Right ventricle myocardium superior (tissue), 1 donor: ENCODE data around the gene LRRC37A. TPM values are rescaled to one million over a fixed set of nuclear protein-coding genes. Genes with fewer than 3 reads are reported as not detected.
"Not testable (repeated sequence)": the region's sequence is repeated elsewhere in the genome, so short reads cannot be mapped to it uniquely, and the experiment has no call there.

Source experiments
- ATAC-seq: fragments of 200-7000 bp; cut with Tn5 transposase; one replicate; pipeline ENCODE4 v1.9.1; 2020; ENCODE audit warnings: mild to moderate bottlenecking; ENCODE audit not compliant: poor library complexity
- DNase-seq: peaks from one replicate; pipeline ENCODE4 v3.0.0-alpha.2; 2020
- intact Hi-C: fragments of 100-400 bp; cut with DNase I; formaldehyde crosslinking; loops from one replicate; pipeline ENCODE4 v1.11.2; 2022
- long read RNA-seq: library from polyadenylated mRNA; unstranded; transcript quantifications from one replicate; pipeline ENCODE4 v2.0.0, GENCODE V29; 2021
- total RNA-seq: library from RNA; stranded (reverse); fragmentation: NEBNext Ultra II Directional; extraction: Animal tissue kit (Norgen Biotek cat#: 25700); gene quantifications from one replicate; pipeline ENCODE4 v1.2.1, GENCODE V29; 2021
- donor health status: DM: no; HTN: yes; CAD: no; lungs with severe emphysema.

Gene LRRC37A
- total RNA-seq = 1.3 TPM
- long read RNA-seq = 0 reads

GRCh38 chr17:46294831-46295230 lies at the start of gene LRRC37A:
TSS of gene LRRC37A (plus strand) at chr17:46295131. CDS start at chr17:46295134, 3 bp downstream.
- DNase-seq, intact Hi-C loops, ATAC-seq: not testable (repeated sequence)

GRCh38 chr17:46249153-46249552 lies 45.8 kb upstream of the LRRC37A start:
- ATAC-seq, DNase-seq, intact Hi-C loops: not testable (repeated sequence)

GRCh38 chr17:46252804-46253203 lies 42.1 kb upstream of the LRRC37A start:
- intact Hi-C loops, ATAC-seq: not testable (repeated sequence)

GRCh38 chr17:46253722-46254121 lies 41.2 kb upstream of the LRRC37A start:
- intact Hi-C loops, ATAC-seq: not testable (repeated sequence)
- peak; percentile 66 for DNase-seq

More at GRCh38 chr17:46252804-46253203, 42.1 kb upstream of the LRRC37A start:
- DNase-seq = not testable (repeated sequence)

- ATAC-seq, DNase-seq, intact Hi-C loops: not testable (repeated sequence)
Observed at GRCh38 chr17:46254215-46254614, 40.7 kb upstream of the LRRC37A start.

- DNase-seq, intact Hi-C loops, ATAC-seq: not testable (repeated sequence)
Observed at GRCh38 chr17:46256369-46256768, 38.6 kb upstream of the LRRC37A start.

GRCh38 chr17:46259845-46260661 lies 34.9 kb upstream of the LRRC37A start:
- DNase-seq (peak; percentile 51), ATAC-seq (peak; percentile 85)
- intact Hi-C loops = not testable (repeated sequence)

GRCh38 chr17:46262271-46262670 lies 32.7 kb upstream of the LRRC37A start:
- intact Hi-C loops = no loop called here
- no peak for ATAC-seq
- no peak for DNase-seq

GRCh38 chr17:46264456-46265198 lies 30.3 kb upstream of the LRRC37A start:
- intact Hi-C loops = no loop called here
- ATAC-seq = no peak
- no peak for DNase-seq

- DNase-seq, intact Hi-C loops: not testable (repeated sequence)
- peak; percentile 4 for ATAC-seq
Observed at GRCh38 chr17:46266063-46266655, 28.8 kb upstream of the LRRC37A start.

- DNase-seq (peak; percentile 93), ATAC-seq (peak; percentile 96)
- intact Hi-C loops = no loop called here
Observed at GRCh38 chr17:46266656-46267544, 28.0 kb upstream of the LRRC37A start.

- intact Hi-C loops = no loop called here
- ATAC-seq = no peak
Observed at GRCh38 chr17:46270032-46270431, 24.9 kb upstream of the LRRC37A start.

GRCh38 chr17:46273541-46274236 lies 21.2 kb upstream of the LRRC37A start:
- ATAC-seq (no peak), DNase-seq (no peak)
- intact Hi-C loops = no loop called here

More at GRCh38 chr17:46270032-46270431, 24.9 kb upstream of the LRRC37A start:
- no peak for DNase-seq

- DNase-seq (no peak), ATAC-seq (no peak)
- intact Hi-C loops = no loop called here
Observed at GRCh38 chr17:46274238-46274637, 20.7 kb upstream of the LRRC37A start.

GRCh38 chr17:46276728-46277479 lies 18.0 kb upstream of the LRRC37A start:
- DNase-seq, ATAC-seq, intact Hi-C loops: not testable (repeated sequence)

GRCh38 chr17:46281336-46281735 lies 13.6 kb upstream of the LRRC37A start:
- not testable (repeated sequence) for ATAC-seq, DNase-seq
- intact Hi-C loops = loop anchor here (10.0 kb wide), 1 partner anchor 277 kb away; no protein-coding TSS in a partner anchor

GRCh38 chr17:46282635-46283034 lies 12.3 kb upstream of the LRRC37A start:
- not testable (repeated sequence) for ATAC-seq, DNase-seq
- intact Hi-C loops = loop anchor here (10.0 kb wide), 1 partner anchor 278 kb away; no protein-coding TSS in a partner anchor
